Measurements from ENCODE around the gene RHBG. TPM values are rescaled to one million over a fixed set of nuclear protein-coding genes. Genes with fewer than 3 reads are reported as not detected.
"Not testable (repeated sequence)": the region's sequence is repeated elsewhere in the genome, so short reads cannot be mapped to it uniquely, and the experiment has no call there.

Gene RHBG
- total and polyA plus RNA-seq, 2 of the 4 experiments (the other 2 are of a cell fraction), result not detected

DNA sequence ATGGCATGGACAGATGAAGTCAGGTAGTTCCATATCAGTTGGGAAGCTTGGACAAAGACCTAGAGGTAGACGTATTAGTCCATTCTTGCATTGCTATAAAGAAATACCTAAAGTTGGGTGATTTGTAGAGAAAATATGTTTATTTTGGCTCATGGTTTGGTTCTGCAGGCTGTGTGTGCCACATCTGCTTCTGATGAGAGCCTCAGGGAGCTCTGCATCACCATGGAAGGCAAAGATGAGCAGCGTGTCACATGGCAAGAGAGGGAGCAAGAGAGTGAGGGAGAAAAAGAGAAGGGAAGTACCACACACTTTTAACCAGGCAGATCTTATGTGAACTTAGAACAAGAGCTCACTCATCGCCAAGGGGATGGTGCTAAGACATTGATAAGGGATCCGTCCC, 21.7 kb upstream of the RHBG start:
- intact Hi-C loops (cut with micrococcal nuclease) (no loop called here), in situ Hi-C loops (cut with MboI; ENCODE audit: low sequenced_read_pairs) (no loop called here), dilution Hi-C loops (cut with HindIII; ENCODE audit: low sequenced_read_pairs, unreplicated experiment) (no loop called here)
- no peak overlapping the region for H3K14ac ChIP-seq (replicated peaks; ENCODE audit: low read depth, low read length)
- no peak overlapping the region for H3K4ac ChIP-seq (ENCODE audit: low read depth, low read length)
- whole genome bisulfite sequencing, 2 experiments (ENCODE audit: extremely low coverage in 2 of 2, insufficient read length in 1 of 2), result 40% methylated on average over 1 of the region's 4 CpGs; no CpG with 5 or more reads in 1 of the 2 experiments
- no peak overlapping the region for H3K56ac ChIP-seq (ENCODE audit: extremely low read depth, insufficient read depth, low read length)
- ChIA-PET CTCF (no interaction called here), POLR2A (ENCODE audit: unreplicated experiment) (interaction anchor here (0.5 kb wide), 1 partner anchor 9 kb away, joined by 4 read pairs; the partner anchor contains the start of gene CCT3)
- no peak overlapping the region for H3K9ac ChIP-seq (ENCODE audit: low read depth, low read length)
- no peak for TF ChIP-seq POLR2A (IDR thresholded peaks at IDR 0.05; ENCODE audit: low read depth, low read length)
- TF ChIP-seq, protein P1, sequence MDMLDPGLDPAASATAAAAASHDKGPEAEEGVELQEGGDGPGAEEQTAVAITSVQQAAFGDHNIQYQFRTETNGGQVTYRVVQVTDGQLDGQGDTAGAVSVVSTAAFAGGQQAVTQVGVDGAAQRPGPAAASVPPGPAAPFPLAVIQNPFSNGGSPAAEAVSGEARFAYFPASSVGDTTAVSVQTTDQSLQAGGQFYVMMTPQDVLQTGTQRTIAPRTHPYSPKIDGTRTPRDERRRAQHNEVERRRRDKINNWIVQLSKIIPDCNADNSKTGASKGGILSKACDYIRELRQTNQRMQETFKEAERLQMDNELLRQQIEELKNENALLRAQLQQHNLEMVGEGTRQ (IDR thresholded peaks at IDR 0.05; ENCODE audit: low read depth, low read length), result peak; percentile 36; the same call in 1 of the 2 replicates
- TF ChIP-seq CHD1 (IDR thresholded peaks at IDR 0.05; ENCODE audit: low read depth, low read length), result no peak
- TF ChIP-seq MXI1 (IDR thresholded peaks at IDR 0.05; ENCODE audit: borderline replicate concordance, low read depth, low read length), result no peak
- no peak for TF ChIP-seq NFE2L2 (IDR thresholded peaks at IDR 0.05; ENCODE audit: low read depth, low read length)
- no peak for TF ChIP-seq SMC3 (IDR thresholded peaks at IDR 0.05; ENCODE audit: low read depth, low read length)
- TF ChIP-seq CEBPB (IDR thresholded peaks at IDR 0.05; ENCODE audit: low read depth, low read length), result no peak
- no peak for TF ChIP-seq MAFK (IDR thresholded peaks at IDR 0.05; ENCODE audit: low read depth, low read length)
- no peak for TF ChIP-seq FOS (IDR thresholded peaks at IDR 0.05; ENCODE audit: low read depth, low read length)
- 0 out of 2 replicates have a peak, but pooled peaks cover 2% of the 10 kb centered on the region for H3K4me1 ChIP-seq (ENCODE audit: control insufficient read depth, insufficient read depth, low read length)
- H4K8ac ChIP-seq (ENCODE audit: low read depth in 2 of 2, low read length in 2 of 2), result no peak overlapping the region
- no peaks in the 10 kb centered on the region for H3K79me1 ChIP-seq (ENCODE audit: low read depth in 1 of 2, low read length in 2 of 2)
- no peak overlapping the region for H2BK5ac ChIP-seq (ENCODE audit: low read depth, low read length, poor library complexity, severe bottlenecking)
- H2BK15ac ChIP-seq (ENCODE audit: low read depth, low read length), result no peak overlapping the region
- H4K91ac ChIP-seq (ENCODE audit: insufficient read depth, low read depth, low read length), result no peak overlapping the region
- ATAC-seq (ENCODE audit: low read depth) (peak; percentile 59; the same call in 1 of the 2 replicates), DNase-seq (peak; percentile 73)
- no peak overlapping the region for H3K4me3 ChIP-seq (ENCODE audit: insufficient read depth, low read depth, low read length)
- no peaks in the 10 kb centered on the region for H4K20me1 ChIP-seq (ENCODE audit: insufficient read depth, low read length)
- no peaks in the 10 kb centered on the region for H3K36me3 ChIP-seq (ENCODE audit: control insufficient read depth, insufficient read depth, low read length)
- no peak overlapping the region for H4K5ac ChIP-seq (ENCODE audit: low read depth, low read length)
- no TSS peak for BruUV-seq (replicated peaks)
- H3K9me1 ChIP-seq (ENCODE audit: insufficient read depth, low read length), result 0 out of 2 replicates have a peak, but pooled peaks cover 4% of the 10 kb centered on the region
- H2AK5ac ChIP-seq (ENCODE audit: low read depth, low read length), result no peak overlapping the region
- no peak overlapping the region for H2BK120ac ChIP-seq (ENCODE audit: low read depth, low read length)
- no peak overlapping the region for H3K27ac ChIP-seq (ENCODE audit: insufficient read depth, low read length)
- H3K18ac ChIP-seq (ENCODE audit: low read depth, low read length), result no peak overlapping the region
- H3K4me2 ChIP-seq (ENCODE audit: low read depth, low read length), result no peak overlapping the region
- H2AK9ac ChIP-seq (replicated peaks; ENCODE audit: low read depth, low read length, poor library complexity), result no peak overlapping the region
- no peak overlapping the region for H2BK20ac ChIP-seq (ENCODE audit: low read depth, low read length)
- H3K27me3 ChIP-seq (ENCODE audit: control insufficient read depth, insufficient read depth, low read length), result peaks cover 46% of the 10 kb centered on the region
- H3K23ac ChIP-seq (ENCODE audit: low read depth, low read length), result no peak overlapping the region
- no peak overlapping the region for H2AFZ ChIP-seq (replicated peaks; ENCODE audit: low read length, poor library complexity)
- no peaks in the 10 kb centered on the region for H3K9me3 ChIP-seq (ENCODE audit: control insufficient read depth, insufficient read depth, low read length)

GRCh38 chr1:156352481-156352880, 16.5 kb upstream of the RHBG start:
- H3K23ac ChIP-seq (ENCODE audit: low read depth, low read length); H3K9me3 ChIP-seq (ENCODE audit: control insufficient read depth, insufficient read depth, low read length); H3K56ac ChIP-seq (ENCODE audit: extremely low read depth, insufficient read depth, low read length); H4K5ac ChIP-seq (ENCODE audit: low read depth, low read length); H2BK20ac ChIP-seq (ENCODE audit: low read depth, low read length); H3K4ac ChIP-seq (ENCODE audit: low read depth, low read length); H3K79me1 ChIP-seq (ENCODE audit: low read depth in 1 of 2, low read length in 2 of 2); H4K91ac ChIP-seq (ENCODE audit: insufficient read depth, low read depth, low read length); H4K20me1 ChIP-seq (ENCODE audit: insufficient read depth, low read length); H3K36me3 ChIP-seq (ENCODE audit: control insufficient read depth, insufficient read depth, low read length); H3K4me3 ChIP-seq (ENCODE audit: insufficient read depth, low read depth, low read length); H3K9ac ChIP-seq (ENCODE audit: low read depth, low read length); BruUV-seq (replicated peaks); H2AK5ac ChIP-seq (ENCODE audit: low read depth, low read length); H2BK120ac ChIP-seq (ENCODE audit: low read depth, low read length); DNase-seq; intact Hi-C loops (cut with micrococcal nuclease); ATAC-seq (ENCODE audit: low read depth); H3K4me1 ChIP-seq (ENCODE audit: control insufficient read depth, insufficient read depth, low read length); POLR2A ChIA-PET (ENCODE audit: unreplicated experiment); H4K8ac ChIP-seq (ENCODE audit: low read depth in 2 of 2, low read length in 2 of 2); H3K4me2 ChIP-seq (ENCODE audit: low read depth, low read length); H3K18ac ChIP-seq (ENCODE audit: low read depth, low read length); H2AK9ac ChIP-seq (replicated peaks; ENCODE audit: low read depth, low read length, poor library complexity); H2BK5ac ChIP-seq (ENCODE audit: low read depth, low read length, poor library complexity, severe bottlenecking); H2BK15ac ChIP-seq (ENCODE audit: low read depth, low read length); H2AFZ ChIP-seq (replicated peaks; ENCODE audit: low read length, poor library complexity); H3K14ac ChIP-seq (replicated peaks; ENCODE audit: low read depth, low read length); H3K27ac ChIP-seq (ENCODE audit: insufficient read depth, low read length); dilution Hi-C loops (cut with HindIII; ENCODE audit: low sequenced_read_pairs, unreplicated experiment); H3K9me1 ChIP-seq (ENCODE audit: insufficient read depth, low read length); in situ Hi-C loops (cut with MboI; ENCODE audit: low sequenced_read_pairs): not testable (repeated sequence)
- WGBS, 2 experiments (ENCODE audit: extremely low coverage in 2 of 2, insufficient read length in 1 of 2), result 84% methylated on average over 6 of the region's 13 CpGs; no CpG with 5 or more reads in 1 of the 2 experiments
- H3K27me3 ChIP-seq (ENCODE audit: control insufficient read depth, insufficient read depth, low read length), result peaks cover 52% of the 10 kb centered on the region
- CTCF ChIA-PET, result interaction anchor here (1.2 kb wide), 1 partner anchor 18 kb away, joined by 4 read pairs; no protein-coding TSS in a partner anchor

Measured in IMR-90 (cell line).